B cell (primary cell): ENCODE measurements around the gene VOPP1.

Experiments
- EZH2 ChIP-seq: IDR thresholded peaks from 2 replicates; pipeline ENCODE4 v1.6.1; 2012; ENCODE audit warnings: borderline replicate concordance, low read depth, mild to moderate bottlenecking, moderate library complexity, low read length; ENCODE audit not compliant: insufficient read depth, poor library complexity, severe bottlenecking
- TF ChIP-seq, protein P1 (sequence below): fragments of 200-600 bp; IDR thresholded peaks from one replicate; pipeline ENCODE4 v1.8.0; 2022; ENCODE audit warnings: antibody characterized with exemption, mild to moderate bottlenecking

DNA sequence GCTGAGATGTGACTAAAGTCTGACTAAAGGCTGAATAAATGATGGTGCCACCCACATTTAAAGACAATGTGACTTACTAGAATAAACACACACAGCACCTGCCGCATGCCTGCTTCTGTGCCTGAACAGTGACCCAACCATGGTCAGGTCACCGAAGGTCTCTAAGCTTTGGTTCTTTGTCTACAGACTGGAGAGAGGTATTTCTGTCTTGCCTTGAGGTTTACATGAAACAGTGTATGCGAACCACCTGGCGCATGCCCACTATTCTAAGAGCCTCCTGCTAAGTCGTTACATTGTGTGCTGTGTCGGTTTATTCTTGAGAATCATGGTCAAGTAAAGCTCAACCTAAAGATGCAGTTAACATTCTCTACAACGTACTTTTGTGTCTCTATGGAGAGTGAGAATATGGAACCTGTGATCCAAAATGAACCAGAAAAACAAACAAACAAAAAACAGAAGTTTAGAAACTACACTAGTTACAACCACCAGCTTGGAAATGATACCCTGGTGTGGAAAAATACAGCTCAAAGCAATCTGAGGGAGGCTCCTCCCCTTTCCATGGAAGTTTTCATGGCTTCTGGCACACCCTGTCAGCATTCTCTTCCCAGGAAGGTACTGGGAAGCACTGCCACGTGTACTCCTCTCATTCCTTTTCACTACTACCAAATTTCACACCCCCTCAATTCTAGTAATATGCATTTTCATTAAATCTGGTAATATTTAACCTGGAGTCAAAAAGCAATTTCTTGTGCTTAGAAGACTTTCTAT lies 40.0 kb downstream of the VOPP1 start:
- TF ChIP-seq, protein P1, sequence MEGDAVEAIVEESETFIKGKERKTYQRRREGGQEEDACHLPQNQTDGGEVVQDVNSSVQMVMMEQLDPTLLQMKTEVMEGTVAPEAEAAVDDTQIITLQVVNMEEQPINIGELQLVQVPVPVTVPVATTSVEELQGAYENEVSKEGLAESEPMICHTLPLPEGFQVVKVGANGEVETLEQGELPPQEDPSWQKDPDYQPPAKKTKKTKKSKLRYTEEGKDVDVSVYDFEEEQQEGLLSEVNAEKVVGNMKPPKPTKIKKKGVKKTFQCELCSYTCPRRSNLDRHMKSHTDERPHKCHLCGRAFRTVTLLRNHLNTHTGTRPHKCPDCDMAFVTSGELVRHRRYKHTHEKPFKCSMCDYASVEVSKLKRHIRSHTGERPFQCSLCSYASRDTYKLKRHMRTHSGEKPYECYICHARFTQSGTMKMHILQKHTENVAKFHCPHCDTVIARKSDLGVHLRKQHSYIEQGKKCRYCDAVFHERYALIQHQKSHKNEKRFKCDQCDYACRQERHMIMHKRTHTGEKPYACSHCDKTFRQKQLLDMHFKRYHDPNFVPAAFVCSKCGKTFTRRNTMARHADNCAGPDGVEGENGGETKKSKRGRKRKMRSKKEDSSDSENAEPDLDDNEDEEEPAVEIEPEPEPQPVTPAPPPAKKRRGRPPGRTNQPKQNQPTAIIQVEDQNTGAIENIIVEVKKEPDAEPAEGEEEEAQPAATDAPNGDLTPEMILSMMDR, result no peak
- no peak for TF ChIP-seq EZH2
